ENCODE results near the gene CCDC40.

- no peak for TF ChIP-seq IRF1 (CRISPR knock-in tag; IDR thresholded peaks at IDR 0.05)
- TF ChIP-seq CREM (CRISPR knock-in tag; IDR thresholded peaks at IDR 0.05) = no peak
- no peak for TF ChIP-seq CTCF (IDR thresholded peaks at IDR 0.05)
- TF ChIP-seq JUN (CRISPR knock-in tag; IDR thresholded peaks at IDR 0.05) = no peak
- no peak for TF ChIP-seq ZNF512 (CRISPR knock-in tag; IDR thresholded peaks at IDR 0.05; ENCODE audit: borderline replicate concordance)
Measured at GRCh38 chr17:79989106-79989835, 47.2 kb upstream of the CCDC40 start.

All from WTC11 (cell line).